ENCODE results near the gene SLC6A6. TPM values are rescaled to one million over a fixed set of nuclear protein-coding genes. Genes with fewer than 3 reads are reported as not detected.

The SLC6A6 gene
- total RNA-seq, 1 experiment from 2014 or later = 211 TPM

DNA sequence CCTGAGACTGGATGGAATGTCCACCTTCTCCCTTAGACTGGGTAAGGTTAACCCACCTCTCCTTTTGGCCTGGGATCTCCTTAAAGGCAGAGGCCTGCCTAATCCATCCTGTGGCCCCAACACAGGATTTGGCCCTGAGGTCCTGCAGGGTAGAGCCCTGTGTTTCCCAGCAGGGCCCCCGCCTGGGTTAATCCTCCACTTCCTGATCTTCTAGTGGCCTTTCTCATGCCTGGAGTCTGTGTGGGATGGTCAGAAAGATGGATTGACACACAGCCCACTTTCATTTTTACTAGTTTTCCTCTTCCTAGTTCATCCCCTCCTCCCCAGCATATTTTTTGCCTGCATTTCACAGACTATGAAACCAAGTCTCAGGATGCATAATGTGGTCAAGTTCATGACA is 48.9 kb upstream of the SLC6A6 start (continued):
- TF ChIP-seq, protein P1, sequence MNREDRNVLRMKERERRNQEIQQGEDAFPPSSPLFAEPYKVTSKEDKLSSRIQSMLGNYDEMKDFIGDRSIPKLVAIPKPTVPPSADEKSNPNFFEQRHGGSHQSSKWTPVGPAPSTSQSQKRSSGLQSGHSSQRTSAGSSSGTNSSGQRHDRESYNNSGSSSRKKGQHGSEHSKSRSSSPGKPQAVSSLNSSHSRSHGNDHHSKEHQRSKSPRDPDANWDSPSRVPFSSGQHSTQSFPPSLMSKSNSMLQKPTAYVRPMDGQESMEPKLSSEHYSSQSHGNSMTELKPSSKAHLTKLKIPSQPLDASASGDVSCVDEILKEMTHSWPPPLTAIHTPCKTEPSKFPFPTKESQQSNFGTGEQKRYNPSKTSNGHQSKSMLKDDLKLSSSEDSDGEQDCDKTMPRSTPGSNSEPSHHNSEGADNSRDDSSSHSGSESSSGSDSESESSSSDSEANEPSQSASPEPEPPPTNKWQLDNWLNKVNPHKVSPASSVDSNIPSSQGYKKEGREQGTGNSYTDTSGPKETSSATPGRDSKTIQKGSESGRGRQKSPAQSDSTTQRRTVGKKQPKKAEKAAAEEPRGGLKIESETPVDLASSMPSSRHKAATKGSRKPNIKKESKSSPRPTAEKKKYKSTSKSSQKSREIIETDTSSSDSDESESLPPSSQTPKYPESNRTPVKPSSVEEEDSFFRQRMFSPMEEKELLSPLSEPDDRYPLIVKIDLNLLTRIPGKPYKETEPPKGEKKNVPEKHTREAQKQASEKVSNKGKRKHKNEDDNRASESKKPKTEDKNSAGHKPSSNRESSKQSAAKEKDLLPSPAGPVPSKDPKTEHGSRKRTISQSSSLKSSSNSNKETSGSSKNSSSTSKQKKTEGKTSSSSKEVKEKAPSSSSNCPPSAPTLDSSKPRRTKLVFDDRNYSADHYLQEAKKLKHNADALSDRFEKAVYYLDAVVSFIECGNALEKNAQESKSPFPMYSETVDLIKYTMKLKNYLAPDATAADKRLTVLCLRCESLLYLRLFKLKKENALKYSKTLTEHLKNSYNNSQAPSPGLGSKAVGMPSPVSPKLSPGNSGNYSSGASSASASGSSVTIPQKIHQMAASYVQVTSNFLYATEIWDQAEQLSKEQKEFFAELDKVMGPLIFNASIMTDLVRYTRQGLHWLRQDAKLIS (CRISPR knock-in tag; IDR thresholded peaks at IDR 0.05; ENCODE audit: borderline replicate concordance) = no peak
- TF ChIP-seq, protein P2, sequence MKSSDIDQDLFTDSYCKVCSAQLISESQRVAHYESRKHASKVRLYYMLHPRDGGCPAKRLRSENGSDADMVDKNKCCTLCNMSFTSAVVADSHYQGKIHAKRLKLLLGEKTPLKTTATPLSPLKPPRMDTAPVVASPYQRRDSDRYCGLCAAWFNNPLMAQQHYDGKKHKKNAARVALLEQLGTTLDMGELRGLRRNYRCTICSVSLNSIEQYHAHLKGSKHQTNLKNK (CRISPR knock-in tag; IDR thresholded peaks at IDR 0.05) = no peak
- TF ChIP-seq ETV6 (CRISPR knock-in tag; IDR thresholded peaks at IDR 0.05) (peak; percentile 70), GRHL2 (CRISPR knock-in tag; IDR thresholded peaks at IDR 0.05; ENCODE audit: insufficient replicate concordance, severe bottlenecking) (no peak), HMGA2 (CRISPR knock-in tag; IDR thresholded peaks at IDR 0.05) (no peak)

DNA sequence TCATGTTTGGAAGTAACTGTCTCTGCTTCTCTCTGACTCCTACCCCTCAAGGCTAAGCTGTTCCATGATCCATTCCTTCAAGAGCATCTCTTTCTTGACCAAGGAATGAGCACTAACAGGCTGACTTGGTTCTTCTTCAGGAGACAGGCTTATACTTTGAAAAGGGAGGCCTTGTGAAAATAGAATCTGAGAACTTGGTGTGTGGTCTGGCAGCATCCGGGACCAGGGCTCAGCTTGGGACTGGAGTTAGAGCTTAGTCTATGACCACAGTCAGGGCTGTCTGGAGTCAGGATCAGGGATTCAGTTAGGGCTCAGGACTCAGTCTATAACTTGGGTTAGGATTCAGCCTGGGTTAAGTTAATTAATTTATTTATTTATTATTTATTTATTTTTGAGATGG is 44.9 kb upstream of the SLC6A6 start:
- no peak overlapping the region for H3K4me3 Mint-ChIP-seq
- no peaks in the 10 kb centered on the region for H3K9me3 Mint-ChIP-seq
- TF ChIP-seq, protein P3, sequence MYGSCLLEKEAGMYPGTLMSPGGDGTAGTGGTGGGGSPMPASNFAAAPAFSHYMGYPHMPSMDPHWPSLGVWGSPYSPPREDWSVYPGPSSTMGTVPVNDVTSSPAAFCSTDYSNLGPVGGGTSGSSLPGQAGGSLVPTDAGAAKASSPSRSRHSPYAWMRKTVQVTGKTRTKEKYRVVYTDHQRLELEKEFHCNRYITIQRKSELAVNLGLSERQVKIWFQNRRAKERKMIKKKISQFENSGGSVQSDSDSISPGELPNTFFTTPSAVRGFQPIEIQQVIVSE (CRISPR knock-in tag; IDR thresholded peaks at IDR 0.05; ENCODE audit: borderline replicate concordance) = no peak
- TF ChIP-seq, protein P4, sequence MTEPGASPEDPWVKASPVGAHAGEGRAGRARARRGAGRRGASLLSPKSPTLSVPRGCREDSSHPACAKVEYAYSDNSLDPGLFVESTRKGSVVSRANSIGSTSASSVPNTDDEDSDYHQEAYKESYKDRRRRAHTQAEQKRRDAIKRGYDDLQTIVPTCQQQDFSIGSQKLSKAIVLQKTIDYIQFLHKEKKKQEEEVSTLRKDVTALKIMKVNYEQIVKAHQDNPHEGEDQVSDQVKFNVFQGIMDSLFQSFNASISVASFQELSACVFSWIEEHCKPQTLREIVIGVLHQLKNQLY (CRISPR knock-in tag; IDR thresholded peaks at IDR 0.05) = no peak
- TF ChIP-seq SP1 (CRISPR knock-in tag; conservative IDR thresholded peaks at IDR 0.05) = no peak
- no peak for TF ChIP-seq KAT7 (CRISPR knock-in tag; IDR thresholded peaks at IDR 0.05; ENCODE audit: borderline replicate concordance)
- TF ChIP-seq, protein P5, sequence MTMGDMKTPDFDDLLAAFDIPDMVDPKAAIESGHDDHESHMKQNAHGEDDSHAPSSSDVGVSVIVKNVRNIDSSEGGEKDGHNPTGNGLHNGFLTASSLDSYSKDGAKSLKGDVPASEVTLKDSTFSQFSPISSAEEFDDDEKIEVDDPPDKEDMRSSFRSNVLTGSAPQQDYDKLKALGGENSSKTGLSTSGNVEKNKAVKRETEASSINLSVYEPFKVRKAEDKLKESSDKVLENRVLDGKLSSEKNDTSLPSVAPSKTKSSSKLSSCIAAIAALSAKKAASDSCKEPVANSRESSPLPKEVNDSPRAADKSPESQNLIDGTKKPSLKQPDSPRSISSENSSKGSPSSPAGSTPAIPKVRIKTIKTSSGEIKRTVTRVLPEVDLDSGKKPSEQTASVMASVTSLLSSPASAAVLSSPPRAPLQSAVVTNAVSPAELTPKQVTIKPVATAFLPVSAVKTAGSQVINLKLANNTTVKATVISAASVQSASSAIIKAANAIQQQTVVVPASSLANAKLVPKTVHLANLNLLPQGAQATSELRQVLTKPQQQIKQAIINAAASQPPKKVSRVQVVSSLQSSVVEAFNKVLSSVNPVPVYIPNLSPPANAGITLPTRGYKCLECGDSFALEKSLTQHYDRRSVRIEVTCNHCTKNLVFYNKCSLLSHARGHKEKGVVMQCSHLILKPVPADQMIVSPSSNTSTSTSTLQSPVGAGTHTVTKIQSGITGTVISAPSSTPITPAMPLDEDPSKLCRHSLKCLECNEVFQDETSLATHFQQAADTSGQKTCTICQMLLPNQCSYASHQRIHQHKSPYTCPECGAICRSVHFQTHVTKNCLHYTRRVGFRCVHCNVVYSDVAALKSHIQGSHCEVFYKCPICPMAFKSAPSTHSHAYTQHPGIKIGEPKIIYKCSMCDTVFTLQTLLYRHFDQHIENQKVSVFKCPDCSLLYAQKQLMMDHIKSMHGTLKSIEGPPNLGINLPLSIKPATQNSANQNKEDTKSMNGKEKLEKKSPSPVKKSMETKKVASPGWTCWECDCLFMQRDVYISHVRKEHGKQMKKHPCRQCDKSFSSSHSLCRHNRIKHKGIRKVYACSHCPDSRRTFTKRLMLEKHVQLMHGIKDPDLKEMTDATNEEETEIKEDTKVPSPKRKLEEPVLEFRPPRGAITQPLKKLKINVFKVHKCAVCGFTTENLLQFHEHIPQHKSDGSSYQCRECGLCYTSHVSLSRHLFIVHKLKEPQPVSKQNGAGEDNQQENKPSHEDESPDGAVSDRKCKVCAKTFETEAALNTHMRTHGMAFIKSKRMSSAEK (CRISPR knock-in tag; IDR thresholded peaks at IDR 0.05; ENCODE audit: borderline replicate concordance) = no peak
- peaks cover 17% of the 10 kb centered on the region for H3K4me1 Mint-ChIP-seq
- CTCF ChIA-PET = interaction anchor here (0.8 to 1.6 kb wide), 5 partner anchors 18 to 154 kb away, joined by 3 to 5 read pairs (median 3); no protein-coding TSS in a partner anchor
- no peaks in the 10 kb centered on the region for H3K27me3 Mint-ChIP-seq (ENCODE audit: low read depth)
- ATAC-seq (no peak), DNase-seq (ENCODE audit: low spot score) (no peak)
- no peak overlapping the region for H3K27ac Mint-ChIP-seq
- H3K36me3 Mint-ChIP-seq = no peaks in the 10 kb centered on the region
- POLR2A ChIA-PET = no interaction called here

DNA sequence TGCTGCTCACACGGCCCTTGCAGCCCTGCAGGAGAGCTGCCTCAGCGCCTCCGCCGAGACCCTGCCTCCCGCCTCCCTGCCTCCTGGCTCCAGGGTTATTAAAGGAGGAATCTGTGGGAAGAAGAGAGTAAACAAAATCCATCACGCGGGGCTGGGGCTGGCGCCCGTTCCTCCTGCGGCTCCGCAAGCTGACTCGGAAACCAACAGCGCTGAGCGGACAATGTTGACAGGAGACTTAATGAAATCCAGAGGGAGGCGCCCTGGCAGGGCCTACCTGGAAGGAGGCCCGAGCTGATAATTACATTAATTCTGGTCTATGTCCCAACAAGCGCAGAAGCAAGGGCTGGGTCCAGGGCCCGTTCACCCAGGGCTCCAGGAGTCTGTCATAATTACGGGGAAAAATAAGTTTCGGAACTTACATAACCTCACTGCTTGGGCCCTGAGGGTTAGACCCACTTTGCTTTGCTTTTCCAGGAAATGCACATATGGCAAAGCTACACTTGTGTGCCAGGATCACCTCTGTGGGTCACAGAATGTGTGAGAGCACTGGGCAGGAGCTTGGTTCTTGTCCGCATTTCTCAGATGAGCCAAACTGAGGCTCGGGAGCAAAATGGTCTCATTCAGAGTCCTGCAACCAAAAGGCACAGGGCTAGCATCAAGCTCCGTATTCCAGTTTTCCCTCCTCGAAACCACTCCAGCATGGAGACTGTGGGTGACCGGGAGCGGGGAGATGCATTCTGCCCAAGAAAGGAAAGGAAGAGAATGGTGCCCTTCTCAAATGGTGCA is 43.8 kb upstream of the SLC6A6 start:
- Mint-ChIP-seq H3K27me3 (ENCODE audit: low read depth) (no peaks in the 10 kb centered on the region), H3K27ac (0 out of 2 replicates have a peak overlapping the region, but pooled peaks have one; percentile 32), H3K4me3 (no peak overlapping the region), H3K9me3 (no peaks in the 10 kb centered on the region), H3K36me3 (no peaks in the 10 kb centered on the region), H3K4me1 (peaks cover 11% of the 10 kb centered on the region)
- POLR2A ChIA-PET = no interaction called here
- no peak for DNase-seq (ENCODE audit: low spot score)
- CTCF ChIA-PET = interaction anchor here (0.7 to 1.6 kb wide), 8 partner anchors 11 to 155 kb away, joined by 3 to 7 read pairs (median 3); no protein-coding TSS in a partner anchor
- peak; percentile 38 for ATAC-seq
- TF ChIP-seq, protein P3 (CRISPR knock-in tag; IDR thresholded peaks at IDR 0.05; ENCODE audit: borderline replicate concordance) = no peak
- TF ChIP-seq NR2C2 (CRISPR knock-in tag; IDR thresholded peaks at IDR 0.05) = no peak
- TF ChIP-seq GRHL2 (CRISPR knock-in tag; IDR thresholded peaks at IDR 0.05; ENCODE audit: insufficient replicate concordance, severe bottlenecking) = no peak
- no peak for TF ChIP-seq SOX15 (CRISPR knock-in tag; IDR thresholded peaks at IDR 0.05)
- TF ChIP-seq, protein P6, sequence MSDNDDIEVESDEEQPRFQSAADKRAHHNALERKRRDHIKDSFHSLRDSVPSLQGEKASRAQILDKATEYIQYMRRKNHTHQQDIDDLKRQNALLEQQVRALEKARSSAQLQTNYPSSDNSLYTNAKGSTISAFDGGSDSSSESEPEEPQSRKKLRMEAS (CRISPR knock-in tag; IDR thresholded peaks at IDR 0.05) = no peak
- TF ChIP-seq GTF2I (CRISPR knock-in tag; conservative IDR thresholded peaks at IDR 0.05) = no peak
- no peak for TF ChIP-seq RELA (CRISPR knock-in tag; IDR thresholded peaks at IDR 0.05; ENCODE audit: borderline replicate concordance)
- TF ChIP-seq NFATC4 (CRISPR knock-in tag; IDR thresholded peaks at IDR 0.05) = no peak
- no peak for TF ChIP-seq PRRX2 (CRISPR knock-in tag; IDR thresholded peaks at IDR 0.05)
- no peak for TF ChIP-seq HMGA2 (CRISPR knock-in tag; IDR thresholded peaks at IDR 0.05)
- TF ChIP-seq ZBTB21 (CRISPR knock-in tag; IDR thresholded peaks at IDR 0.05; ENCODE audit: borderline replicate concordance) = no peak
- TF ChIP-seq, protein P7, sequence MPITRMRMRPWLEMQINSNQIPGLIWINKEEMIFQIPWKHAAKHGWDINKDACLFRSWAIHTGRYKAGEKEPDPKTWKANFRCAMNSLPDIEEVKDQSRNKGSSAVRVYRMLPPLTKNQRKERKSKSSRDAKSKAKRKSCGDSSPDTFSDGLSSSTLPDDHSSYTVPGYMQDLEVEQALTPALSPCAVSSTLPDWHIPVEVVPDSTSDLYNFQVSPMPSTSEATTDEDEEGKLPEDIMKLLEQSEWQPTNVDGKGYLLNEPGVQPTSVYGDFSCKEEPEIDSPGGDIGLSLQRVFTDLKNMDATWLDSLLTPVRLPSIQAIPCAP (CRISPR knock-in tag; IDR thresholded peaks at IDR 0.05) = no peak
- no peak for TF ChIP-seq FOXJ3 (CRISPR knock-in tag; IDR thresholded peaks at IDR 0.05; ENCODE audit: borderline replicate concordance)
